Measurements from ENCODE around the gene JAK3. TPM values are rescaled to one million over a fixed set of nuclear protein-coding genes. Genes with fewer than 3 reads are reported as not detected.

Gene JAK3
- total RNA-seq, 1 donor from 2014 or later, result 30.9 TPM

- H3K9me3 Mint-ChIP-seq (ENCODE audit: unreplicated experiment), result no peaks in the 10 kb centered on the region
- H3K4me3 Mint-ChIP-seq (ENCODE audit: unreplicated experiment), result peak overlapping the region; percentile 35
- H3K27ac Mint-ChIP-seq (ENCODE audit: unreplicated experiment), result no peak overlapping the region
- H3K4me1 Mint-ChIP-seq (ENCODE audit: unreplicated experiment), result peaks cover 4% of the 10 kb centered on the region
- H3K36me3 Mint-ChIP-seq (ENCODE audit: low read depth, unreplicated experiment), result peaks cover 2% of the 10 kb centered on the region
- peak; percentile 62 for DNase-seq (ENCODE audit: low spot score)
- TF ChIP-seq CTCF (IDR thresholded peaks at IDR 0.05; ENCODE audit: unreplicated experiment), result no peak
- H3K27me3 Mint-ChIP-seq (ENCODE audit: unreplicated experiment), result peaks cover 3% of the 10 kb centered on the region
These were observed 17.8 kb downstream of the JAK3 start for GRCh38 chr19:17829855-17830566.

GRCh38 chr19:17826508-17827056, 21.2 kb downstream of the JAK3 start:
- Mint-ChIP-seq H3K4me3 (ENCODE audit: unreplicated experiment) (no peak overlapping the region), H3K27ac (ENCODE audit: unreplicated experiment) (no peak overlapping the region), H3K36me3 (ENCODE audit: low read depth, unreplicated experiment) (no peaks in the 10 kb centered on the region), H3K27me3 (ENCODE audit: unreplicated experiment) (peaks cover 3% of the 10 kb centered on the region), H3K4me1 (ENCODE audit: unreplicated experiment) (peaks cover 4% of the 10 kb centered on the region), H3K9me3 (ENCODE audit: unreplicated experiment) (no peaks in the 10 kb centered on the region)
- no peak for TF ChIP-seq CTCF (IDR thresholded peaks at IDR 0.05; ENCODE audit: unreplicated experiment)
- no peak for DNase-seq (ENCODE audit: low spot score)

- no peak overlapping the region for H3K27ac Mint-ChIP-seq (ENCODE audit: unreplicated experiment)
- H3K4me3 Mint-ChIP-seq (ENCODE audit: unreplicated experiment), result no peak overlapping the region
- H3K4me1 Mint-ChIP-seq (ENCODE audit: unreplicated experiment), result no peaks in the 10 kb centered on the region
- no peak for DNase-seq (ENCODE audit: low spot score)
- peaks cover 1% of the 10 kb centered on the region for H3K27me3 Mint-ChIP-seq (ENCODE audit: unreplicated experiment)
- H3K36me3 Mint-ChIP-seq (ENCODE audit: low read depth, unreplicated experiment), result no peaks in the 10 kb centered on the region
- no peaks in the 10 kb centered on the region for H3K9me3 Mint-ChIP-seq (ENCODE audit: unreplicated experiment)
- no peak for TF ChIP-seq CTCF (IDR thresholded peaks at IDR 0.05; ENCODE audit: unreplicated experiment)
These were observed 23.4 kb downstream of the JAK3 start for GRCh38 chr19:17824339-17824738.

GRCh38 chr19:17821190-17821589, 26.6 kb downstream of the JAK3 start, which contains the start of gene INSL3:
Gene INSL3, minus strand, starts transcription at chr19:17821519. Its CDS starts 13 bp downstream, at chr19:17821506.
- H3K27ac Mint-ChIP-seq (ENCODE audit: unreplicated experiment), result no peak within 1 kb of the TSS
- H3K36me3 Mint-ChIP-seq (ENCODE audit: low read depth, unreplicated experiment), result no peaks in the 10 kb centered on the region
- DNase-seq (ENCODE audit: low spot score), result no peak
- H3K4me3 Mint-ChIP-seq (ENCODE audit: unreplicated experiment), result no peak within 1 kb of the TSS
- H3K9me3 Mint-ChIP-seq (ENCODE audit: unreplicated experiment), result no peaks in the 10 kb centered on the region
- TF ChIP-seq CTCF (IDR thresholded peaks at IDR 0.05; ENCODE audit: unreplicated experiment), result no peak
- peaks cover 1% of the 10 kb centered on the region for H3K27me3 Mint-ChIP-seq (ENCODE audit: unreplicated experiment)
- H3K4me1 Mint-ChIP-seq (ENCODE audit: unreplicated experiment), result no peaks in the 10 kb centered on the region

- no peak for DNase-seq (ENCODE audit: low spot score)
These were observed 30.0 kb downstream of the JAK3 start for GRCh38 chr19:17817668-17818363.

More at GRCh38 chr19:17817668-17818363, 30.0 kb downstream of the JAK3 start:
- peaks cover 3% of the 10 kb centered on the region for H3K27me3 Mint-ChIP-seq (ENCODE audit: unreplicated experiment)
- H3K4me1 Mint-ChIP-seq (ENCODE audit: unreplicated experiment), result no peaks in the 10 kb centered on the region
- H3K4me3 Mint-ChIP-seq (ENCODE audit: unreplicated experiment), result no peak overlapping the region
- no peak overlapping the region for H3K27ac Mint-ChIP-seq (ENCODE audit: unreplicated experiment)
- TF ChIP-seq CTCF (IDR thresholded peaks at IDR 0.05; ENCODE audit: unreplicated experiment), result no peak
- H3K36me3 Mint-ChIP-seq (ENCODE audit: low read depth, unreplicated experiment), result no peaks in the 10 kb centered on the region
- no peaks in the 10 kb centered on the region for H3K9me3 Mint-ChIP-seq (ENCODE audit: unreplicated experiment)

Measured in endothelial cell (in vitro differentiated cells).